ENCODE measurements around the gene NOX5. TPM values are rescaled to one million over a fixed set of nuclear protein-coding genes. Genes with fewer than 3 reads are reported as not detected.

Gene NOX5
- total RNA-seq, 1 donor from 2014 or later: 0.09 TPM

DNA sequence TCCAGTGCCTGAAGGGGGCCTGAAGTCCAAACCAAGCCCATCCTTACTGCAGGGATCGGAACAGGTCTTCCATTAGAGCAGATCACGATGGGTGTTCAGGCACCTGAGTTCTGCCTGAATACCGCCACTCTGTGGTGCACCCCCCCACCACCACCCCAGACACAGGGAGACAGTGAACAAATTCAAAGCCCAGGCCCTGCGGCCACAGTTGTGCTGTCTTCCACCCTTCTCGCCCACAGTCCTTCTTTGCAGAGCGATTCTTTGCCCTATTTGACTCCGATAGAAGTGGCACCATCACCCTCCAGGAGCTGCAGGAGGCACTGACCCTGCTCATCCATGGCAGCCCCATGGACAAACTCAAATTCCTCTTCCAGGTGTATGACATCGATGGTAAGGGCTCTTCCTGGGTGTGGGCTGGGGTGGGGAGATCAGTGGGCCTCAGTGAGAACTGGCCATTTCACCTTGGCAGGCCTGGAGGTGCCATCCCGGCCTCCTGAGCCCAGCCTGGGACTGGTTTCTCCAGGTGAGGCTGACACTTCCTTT lies 13.6 kb downstream of the NOX5 start:
- Histone ChIP-seq H3K9ac (ENCODE audit: low read length) (no peak overlapping the region), H3K27ac (ENCODE audit: low read depth, low read length) (no peak overlapping the region), H3K79me2 (ENCODE audit: insufficient read depth, low read length) (no peaks in the 10 kb centered on the region), H3K36me3 (ENCODE audit: insufficient read depth, low read length) (no peaks in the 10 kb centered on the region), H3K4me2 (ENCODE audit: low read length) (no peak overlapping the region), H3K9me3 (ENCODE audit: insufficient read depth, low read depth, low read length) (no peaks in the 10 kb centered on the region), H3K27me3 (ENCODE audit: insufficient read depth, low read length) (no peaks in the 10 kb centered on the region), H2AFZ (ENCODE audit: low read depth, low read length) (no peak overlapping the region), H4K20me1 (ENCODE audit: insufficient read depth, low read length) (no peaks in the 10 kb centered on the region), H3K4me1 (ENCODE audit: insufficient read depth, low read length) (peaks cover 3% of the 10 kb centered on the region), H3K4me3 (ENCODE audit: insufficient read depth, low read depth, low read length) (no peak overlapping the region)
- Mint-ChIP-seq H3K9me3 (ENCODE audit: unreplicated experiment) (peaks cover 1% of the 10 kb centered on the region), H3K27ac (ENCODE audit: unreplicated experiment) (no peak overlapping the region), H3K4me1 (ENCODE audit: low read depth, unreplicated experiment) (peaks cover 3% of the 10 kb centered on the region), H3K27me3 (ENCODE audit: low read depth, unreplicated experiment) (peaks cover 14% of the 10 kb centered on the region), H3K36me3 (ENCODE audit: low read depth, unreplicated experiment) (peaks cover 2% of the 10 kb centered on the region), H3K4me3 (ENCODE audit: unreplicated experiment) (no peak overlapping the region)
- no peak for TF ChIP-seq EZH2 (IDR thresholded peaks at IDR 0.05; ENCODE audit: insufficient read depth, low read length)
- TF ChIP-seq, protein P1, sequence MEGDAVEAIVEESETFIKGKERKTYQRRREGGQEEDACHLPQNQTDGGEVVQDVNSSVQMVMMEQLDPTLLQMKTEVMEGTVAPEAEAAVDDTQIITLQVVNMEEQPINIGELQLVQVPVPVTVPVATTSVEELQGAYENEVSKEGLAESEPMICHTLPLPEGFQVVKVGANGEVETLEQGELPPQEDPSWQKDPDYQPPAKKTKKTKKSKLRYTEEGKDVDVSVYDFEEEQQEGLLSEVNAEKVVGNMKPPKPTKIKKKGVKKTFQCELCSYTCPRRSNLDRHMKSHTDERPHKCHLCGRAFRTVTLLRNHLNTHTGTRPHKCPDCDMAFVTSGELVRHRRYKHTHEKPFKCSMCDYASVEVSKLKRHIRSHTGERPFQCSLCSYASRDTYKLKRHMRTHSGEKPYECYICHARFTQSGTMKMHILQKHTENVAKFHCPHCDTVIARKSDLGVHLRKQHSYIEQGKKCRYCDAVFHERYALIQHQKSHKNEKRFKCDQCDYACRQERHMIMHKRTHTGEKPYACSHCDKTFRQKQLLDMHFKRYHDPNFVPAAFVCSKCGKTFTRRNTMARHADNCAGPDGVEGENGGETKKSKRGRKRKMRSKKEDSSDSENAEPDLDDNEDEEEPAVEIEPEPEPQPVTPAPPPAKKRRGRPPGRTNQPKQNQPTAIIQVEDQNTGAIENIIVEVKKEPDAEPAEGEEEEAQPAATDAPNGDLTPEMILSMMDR (IDR thresholded peaks at IDR 0.05; ENCODE audit: insufficient read depth, low read depth, low read length): no peak
- DNase-seq (ENCODE audit: low read depth) (no peak), FAIRE-seq (no peak)

DNA sequence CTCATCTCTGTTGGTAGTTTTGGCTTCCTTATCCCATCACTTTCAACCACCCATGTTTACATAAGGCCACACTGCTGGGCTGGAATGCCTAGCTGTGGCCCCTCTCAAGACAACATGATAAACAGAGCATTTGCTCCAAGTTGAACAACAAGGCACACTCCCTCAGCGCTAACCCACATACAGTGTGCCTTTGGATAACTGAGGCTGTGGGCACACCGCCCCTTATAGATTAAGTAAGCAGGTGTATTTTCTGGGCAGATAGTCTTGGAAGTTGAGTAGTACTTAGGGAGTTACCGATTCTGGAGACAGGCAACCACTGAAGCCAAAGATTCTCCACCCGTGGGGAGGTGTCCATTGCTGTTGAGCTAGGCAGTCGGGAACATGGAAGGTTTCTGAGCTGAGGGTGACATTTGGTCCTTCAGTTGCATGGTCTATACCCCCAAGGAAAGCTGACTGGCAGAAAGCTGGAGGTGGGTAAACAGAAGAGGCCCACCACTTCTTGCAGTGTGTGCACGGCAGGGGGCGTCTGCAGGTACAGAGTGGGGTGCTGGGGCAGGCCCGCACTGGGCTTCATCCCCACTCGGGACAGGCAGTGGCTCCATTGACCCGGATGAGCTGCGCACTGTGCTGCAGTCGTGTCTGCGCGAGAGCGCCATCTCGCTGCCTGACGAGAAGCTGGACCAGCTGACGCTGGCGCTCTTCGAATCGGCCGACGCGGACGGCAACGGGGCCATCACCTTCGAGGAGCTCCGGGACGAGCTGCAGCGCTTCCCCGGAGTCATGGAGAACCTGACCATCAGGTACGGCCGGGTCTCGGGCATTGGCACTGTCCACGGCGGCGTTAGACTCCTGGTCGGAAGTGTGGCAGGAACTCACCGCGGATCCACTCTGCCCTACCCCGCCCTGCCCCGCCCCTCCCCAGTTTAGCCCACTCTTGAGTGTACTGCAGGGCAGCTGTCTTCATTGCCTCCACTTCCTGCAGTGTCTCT lies 16.8 kb downstream of the NOX5 start:
- H3K4me3 ChIP-seq (ENCODE audit: insufficient read depth, low read depth, low read length): peak overlapping the region; percentile 49
- peaks cover 14% of the 10 kb centered on the region for H3K27me3 Mint-ChIP-seq (ENCODE audit: low read depth, unreplicated experiment)
- H4K20me1 ChIP-seq (ENCODE audit: insufficient read depth, low read length): no peaks in the 10 kb centered on the region
- H3K27ac ChIP-seq (ENCODE audit: low read depth, low read length): no peak overlapping the region
- no peak overlapping the region for H3K9ac ChIP-seq (ENCODE audit: low read length)
- TF ChIP-seq, protein P1 (IDR thresholded peaks at IDR 0.05; ENCODE audit: insufficient read depth, low read depth, low read length): no peak
- peak; percentile 33 for TF ChIP-seq EZH2 (IDR thresholded peaks at IDR 0.05; ENCODE audit: insufficient read depth, low read length)
- peaks cover 5% of the 10 kb centered on the region for H3K27me3 ChIP-seq (ENCODE audit: insufficient read depth, low read length)
- H3K36me3 ChIP-seq (ENCODE audit: insufficient read depth, low read length): no peaks in the 10 kb centered on the region
- H3K4me1 Mint-ChIP-seq (ENCODE audit: low read depth, unreplicated experiment): peaks cover 13% of the 10 kb centered on the region
- DNase-seq (ENCODE audit: low read depth): peak; percentile 27
- no peak overlapping the region for H3K27ac Mint-ChIP-seq (ENCODE audit: unreplicated experiment)
- peaks cover 2% of the 10 kb centered on the region for H3K36me3 Mint-ChIP-seq (ENCODE audit: low read depth, unreplicated experiment)
- peak overlapping the region; percentile 79 for H3K4me2 ChIP-seq (ENCODE audit: low read length)
- H3K4me3 Mint-ChIP-seq (ENCODE audit: unreplicated experiment): peak overlapping the region; percentile 64
- FAIRE-seq: no peak
- H3K9me3 Mint-ChIP-seq (ENCODE audit: unreplicated experiment): peaks cover 1% of the 10 kb centered on the region
- H3K79me2 ChIP-seq (ENCODE audit: insufficient read depth, low read length): no peaks in the 10 kb centered on the region
- no peaks in the 10 kb centered on the region for H3K9me3 ChIP-seq (ENCODE audit: insufficient read depth, low read depth, low read length)
- peak overlapping the region; percentile 71 for H2AFZ ChIP-seq (ENCODE audit: low read depth, low read length)
- peaks cover 15% of the 10 kb centered on the region for H3K4me1 ChIP-seq (ENCODE audit: insufficient read depth, low read length)
